Loucy (cell line): ENCODE results near the gene EFNA5.

Source experiments
- CTCF ChIP-seq: fragments of 200-600 bp; sonication (generic); conservative IDR thresholded peaks from 2 replicates; pipeline ENCODE4 v1.5.1; 2014; ENCODE audit warnings: mild to moderate bottlenecking, antibody characterized with exemption, low read length
- EZH2phosphoT487 ChIP-seq: fragments of 200-600 bp; IDR thresholded peaks from 2 replicates; pipeline ENCODE4 v1.6.1; 2018; ENCODE audit warnings: antibody characterized with exemption, mild to moderate bottlenecking, moderate library complexity, borderline replicate concordance

DNA sequence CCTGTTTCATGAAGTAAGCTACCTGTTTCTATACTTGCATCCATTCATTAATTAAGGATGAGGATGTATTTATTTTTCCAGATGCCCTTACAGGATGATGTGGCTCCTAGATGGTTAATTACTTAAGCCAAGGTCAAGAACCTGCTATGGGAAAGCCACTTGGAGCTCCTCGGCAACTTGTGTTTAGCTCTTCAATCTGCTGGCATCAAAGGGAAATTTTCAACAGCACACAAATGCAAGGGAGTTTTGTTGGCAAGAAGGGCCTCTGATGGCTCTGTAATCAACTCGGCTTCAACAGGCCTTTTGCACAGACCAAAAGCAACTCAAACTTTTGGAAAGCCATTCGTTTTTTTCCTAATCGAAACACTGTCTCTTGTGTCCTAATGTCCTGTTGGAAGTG lies 125.3 kb downstream of the EFNA5 start:
- TF ChIP-seq EZH2phosphoT487 (no peak), CTCF (no peak)
